H1 (cell line): ENCODE data around the gene SPINK4.

Experiments
- ATF2 ChIP-seq: IDR thresholded peaks from 2 replicates; pipeline ENCODE4 v1.6.1; 2012; ENCODE audit warnings: low read length, inconsistent platforms
- ATF3 ChIP-seq: IDR thresholded peaks from 2 replicates; pipeline ENCODE4 v1.6.1; 2011; ENCODE audit warnings: low read depth, mild to moderate bottlenecking, low read length; ENCODE audit not compliant: insufficient read depth
- CBX5 ChIP-seq: fragments of 300-800, 300-1000 bp; sonication (generic); IDR thresholded peaks from 2 replicates; pipeline ENCODE4 v1.7.1; 2016; ENCODE audit warnings: antibody characterized with exemption, low read length, low read depth
- CTCF ChIP-seq, 3 experiments: IDR thresholded peaks; 1 replicate in 2 of 3; 2 replicates in 1 of 3; pipeline versions ENCODE4 v1.5.1 to v1.6.1; 2011; ENCODE audit warnings: low read length in 3 of 3, mild to moderate bottlenecking in 3 of 3, inconsistent platforms in 2 of 3, low read depth in 1 of 3, moderate library complexity in 1 of 3; ENCODE audit not compliant: insufficient read depth in 1 of 3; ENCODE audit errors: control extremely low read depth in 1 of 3
- EGR1 ChIP-seq: IDR thresholded peaks from 2 replicates; pipeline ENCODE4 v1.6.1; 2011; ENCODE audit warnings: low read depth, low read length, borderline replicate concordance
- EP300 ChIP-seq, 2 experiments: IDR thresholded peaks; 1 replicate in 1 of 2; 2 replicates in 1 of 2; pipeline ENCODE4 v1.6.1; 2011 to 2012; ENCODE audit warnings: low read depth in 2 of 2, low read length in 2 of 2, mild to moderate bottlenecking in 2 of 2, borderline replicate concordance in 1 of 2, inconsistent platforms in 1 of 2, moderate library complexity in 1 of 2
- EZH2 ChIP-seq: fragments of 200-600 bp; sonication (generic); IDR thresholded peaks from 2 replicates; pipeline ENCODE4 v1.7.1; 2012; ENCODE audit warnings: low read depth, mild to moderate bottlenecking, moderate library complexity, low read length, inconsistent platforms; ENCODE audit not compliant: severe bottlenecking
- KDM1A ChIP-seq: fragments of 200-600, 300-600 bp; sonication (generic); IDR thresholded peaks from 2 replicates; pipeline ENCODE4 v1.7.1; 2016; ENCODE audit warnings: mild to moderate bottlenecking, low read length, borderline replicate concordance
- MAX ChIP-seq: IDR thresholded peaks from 2 replicates; pipeline ENCODE4 v1.6.1; 2012; ENCODE audit warnings: inconsistent platforms
- NRF1 ChIP-seq: IDR thresholded peaks from 2 replicates; pipeline ENCODE4 v1.6.1; 2011; ENCODE audit warnings: mild to moderate bottlenecking, low read depth, low read length, improper control_type of control experiment
- POLR2A ChIP-seq, 2 experiments: IDR thresholded peaks; 1 replicate in 1 of 2; 2 replicates in 1 of 2; pipeline ENCODE4 v1.6.1; 2011; ENCODE audit warnings: low read depth in 2 of 2, low read length in 2 of 2, mild to moderate bottlenecking in 2 of 2; ENCODE audit errors: control extremely low read depth in 1 of 2
- POLR2AphosphoS5 ChIP-seq: IDR thresholded peaks from 2 replicates; pipeline ENCODE4 v1.6.1; 2011; ENCODE audit warnings: low read depth, low read length
- RAD21 ChIP-seq, 2 experiments: IDR thresholded peaks in 1 of 2; conservative IDR thresholded peaks in 1 of 2; 2 replicates each; pipeline ENCODE4 v1.6.1; 2011; ENCODE audit warnings: low read depth in 2 of 2, low read length in 2 of 2, improper control_type of control experiment in 1 of 2, inconsistent platforms in 1 of 2, mild to moderate bottlenecking in 1 of 2, moderate library complexity in 1 of 2
- USF2 ChIP-seq: IDR thresholded peaks from 2 replicates; pipeline ENCODE4 v1.6.1; 2011; ENCODE audit warnings: low read length, improper control_type of control experiment

GRCh38 chr9:33223696-33224095 lies 16.3 kb upstream of the SPINK4 start:
- TF ChIP-seq POLR2A (IDR thresholded peaks at IDR 0.05; ENCODE audit: control extremely low read depth in 1 of 2, low read depth in 2 of 2, low read length in 2 of 2) (no peak), EP300 (IDR thresholded peaks at IDR 0.05; ENCODE audit: borderline replicate concordance in 1 of 2, low read depth in 2 of 2, low read length in 2 of 2) (no peak), ATF3 (no peak), CTCF (IDR thresholded peaks at IDR 0.05; ENCODE audit: control extremely low read depth in 1 of 3, insufficient read depth in 1 of 3, low read depth in 1 of 3, low read length in 3 of 3) (peak in 2 of 3 experiments; percentile 4 to 11; a peak in 1 of 4 replicates), MAX (no peak), POLR2AphosphoS5 (no peak), EGR1 (no peak), USF2 (no peak), ATF2 (no peak), EZH2 (no peak), KDM1A (no peak), CBX5 (no peak), RAD21 (IDR thresholded peaks at IDR 0.05 in 1 of 2, conservative IDR thresholded peaks at IDR 0.05 in 1 of 2; ENCODE audit: low read depth in 2 of 2, low read length in 2 of 2) (peak; percentile 34 to 48; a peak in 3 of 4 replicates), NRF1 (no peak)
